Muscle layer of duodenum (tissue), 2 donors: ENCODE measurements around the gene NT5DC2.

Experiments
- H3K27ac ChIP-seq: one replicate; pipeline ENCODE4 v1.7.0; 2013; ENCODE audit warnings: mild to moderate bottlenecking, low read length
- H3K27me3 ChIP-seq: one replicate; pipeline ENCODE4 v1.7.0; 2013; ENCODE audit warnings: low read depth, mild to moderate bottlenecking, control low read depth, low read length
- H3K36me3 ChIP-seq, 2 donors: one replicate each; pipeline ENCODE4 v1.7.0; 2013; ENCODE audit warnings: low read length in 2 of 2, control low read depth in 1 of 2, mild to moderate bottlenecking in 1 of 2; ENCODE audit not compliant: insufficient read depth in 2 of 2, control insufficient read depth in 1 of 2
- H3K4me1 ChIP-seq, 2 donors: one replicate each; pipeline ENCODE4 v1.7.0; 2013; ENCODE audit warnings: low read length in 2 of 2, mild to moderate bottlenecking in 2 of 2, control low read depth in 1 of 2, moderate library complexity in 1 of 2; ENCODE audit not compliant: insufficient read depth in 2 of 2, control insufficient read depth in 1 of 2
- H3K4me3 ChIP-seq, 2 donors: one replicate each; pipeline ENCODE4 v1.7.0; 2013; ENCODE audit warnings: low read length in 2 of 2, low read depth in 1 of 2, mild to moderate bottlenecking in 1 of 2
- H3K9me3 ChIP-seq, 2 donors: one replicate each; pipeline ENCODE4 v1.7.0; 2013; ENCODE audit warnings: low read length in 2 of 2, control low read depth in 1 of 2, mild to moderate bottlenecking in 1 of 2; ENCODE audit not compliant: control insufficient read depth in 1 of 2
- donor health status: healthy.

NT5DC2 gene

GRCh38 chr3:52521881-52522650 lies 11.6 kb downstream of the NT5DC2 start:
- Histone ChIP-seq H3K27ac (no peak overlapping the region), H3K27me3 (no peaks in the 10 kb centered on the region), H3K4me3 (no peak overlapping the region), H3K4me1 (no peaks in the 10 kb centered on the region), H3K9me3 (no peaks in the 10 kb centered on the region), H3K36me3 (peaks cover 0 to 4% of the 10 kb centered on the region in 2 donors)

- Histone ChIP-seq H3K27me3 (no peaks in the 10 kb centered on the region), H3K36me3 (peaks cover 0 to 4% of the 10 kb centered on the region in 2 donors), H3K4me3 (no peak overlapping the region), H3K9me3 (no peaks in the 10 kb centered on the region), H3K27ac (no peak overlapping the region), H3K4me1 (no peaks in the 10 kb centered on the region)
Observed at GRCh38 chr3:52521488-52521824, 12.2 kb downstream of the NT5DC2 start.

GRCh38 chr3:52520716-52521487 lies 12.8 kb downstream of the NT5DC2 start:
- Histone ChIP-seq H3K9me3 (no peaks in the 10 kb centered on the region), H3K27me3 (no peaks in the 10 kb centered on the region), H3K36me3 (peaks cover 0 to 4% of the 10 kb centered on the region in 2 donors), H3K27ac (no peak overlapping the region), H3K4me3 (no peak overlapping the region), H3K4me1 (no peaks in the 10 kb centered on the region)

- Histone ChIP-seq H3K9me3 (no peaks in the 10 kb centered on the region), H3K27ac (no peak overlapping the region), H3K4me3 (no peak overlapping the region), H3K36me3 (peaks cover 0 to 4% of the 10 kb centered on the region in 2 donors), H3K4me1 (no peaks in the 10 kb centered on the region), H3K27me3 (no peaks in the 10 kb centered on the region)
Observed at GRCh38 chr3:52520141-52520667, 13.5 kb downstream of the NT5DC2 start.

GRCh38 chr3:52519445-52520140 lies 14.1 kb downstream of the NT5DC2 start:
- Histone ChIP-seq H3K27me3 (no peaks in the 10 kb centered on the region), H3K4me3 (no peak overlapping the region), H3K36me3 (peaks cover 0 to 4% of the 10 kb centered on the region in 2 donors), H3K9me3 (no peaks in the 10 kb centered on the region), H3K4me1 (no peaks in the 10 kb centered on the region), H3K27ac (no peak overlapping the region)

GRCh38 chr3:52518723-52519444 lies 14.8 kb downstream of the NT5DC2 start:
- Histone ChIP-seq H3K27me3 (no peaks in the 10 kb centered on the region), H3K36me3 (peaks cover 0 to 4% of the 10 kb centered on the region in 2 donors), H3K4me3 (peak overlapping the region in 1 of 2 donors; percentile 21), H3K9me3 (no peaks in the 10 kb centered on the region), H3K27ac (no peak overlapping the region), H3K4me1 (no peaks in the 10 kb centered on the region)

GRCh38 chr3:52517796-52518722 lies 15.6 kb downstream of the NT5DC2 start:
- H3K9me3 ChIP-seq: no peaks in the 10 kb centered on the region
- no peak overlapping the region for H3K4me3 ChIP-seq
- H3K4me1 ChIP-seq: no peaks in the 10 kb centered on the region
- peaks cover 0 to 4% of the 10 kb centered on the region in 2 donors for H3K36me3 ChIP-seq
- H3K27me3 ChIP-seq: no peaks in the 10 kb centered on the region
- H3K27ac ChIP-seq: no peak overlapping the region

- Histone ChIP-seq H3K4me1 (no peaks in the 10 kb centered on the region), H3K27ac (no peak overlapping the region), H3K36me3 (peaks cover 0 to 4% of the 10 kb centered on the region in 2 donors), H3K27me3 (no peaks in the 10 kb centered on the region), H3K9me3 (no peaks in the 10 kb centered on the region), H3K4me3 (no peak overlapping the region)
Observed at GRCh38 chr3:52516509-52517195, 17.0 kb downstream of the NT5DC2 start.

- Histone ChIP-seq H3K9me3 (no peaks in the 10 kb centered on the region), H3K27me3 (no peaks in the 10 kb centered on the region)
Observed at GRCh38 chr3:52515192-52515591, 18.5 kb downstream of the NT5DC2 start.

GRCh38 chr3:52514576-52514975 lies 19.1 kb downstream of the NT5DC2 start:
- H3K4me3 ChIP-seq: no peak overlapping the region
- no peaks in the 10 kb centered on the region for H3K9me3 ChIP-seq
- H3K27ac ChIP-seq: no peak overlapping the region
- H3K27me3 ChIP-seq: no peaks in the 10 kb centered on the region
- peaks cover 0 to 2% of the 10 kb centered on the region in 2 donors for H3K36me3 ChIP-seq
- no peaks in the 10 kb centered on the region for H3K4me1 ChIP-seq

More at GRCh38 chr3:52515192-52515591, 18.5 kb downstream of the NT5DC2 start:
- H3K36me3 ChIP-seq: peaks cover 0 to 4% of the 10 kb centered on the region in 2 donors
- no peak overlapping the region for H3K4me3 ChIP-seq
- H3K27ac ChIP-seq: no peak overlapping the region
- no peaks in the 10 kb centered on the region for H3K4me1 ChIP-seq
